ENCODE measurements around the gene CCDC88C.
"Not testable (repeated sequence)": the region's sequence is repeated elsewhere in the genome, so short reads cannot be mapped to it uniquely, and the experiment has no call there.

CCDC88C gene

GRCh38 chr14:91419451-91419850 is 1.8 kb upstream of the CCDC88C start:
- no peak overlapping the region; the same call in 1 of the 2 replicates for H3K4me3 ChIP-seq (ENCODE audit: low read length)
- DNase-seq (ENCODE audit: low read depth, low spot score) = no peak

GRCh38 chr14:91419044-91419397 is 1.4 kb upstream of the CCDC88C start:
- peak; percentile 91 for DNase-seq (ENCODE audit: low read depth, low spot score)
- peak overlapping the region; percentile 48 for H3K4me3 ChIP-seq (ENCODE audit: low read length)

GRCh38 chr14:91418387-91419043 is 895 bp upstream of the CCDC88C start:
- peak overlapping the region; percentile 48 for H3K4me3 ChIP-seq (ENCODE audit: low read length)
- peak; percentile 81 for DNase-seq (ENCODE audit: low read depth, low spot score)

GRCh38 chr14:91417983-91418386 is 365 bp upstream of the CCDC88C start:
- peak overlapping the region; percentile 48 for H3K4me3 ChIP-seq (ENCODE audit: low read length)
- DNase-seq (ENCODE audit: low read depth, low spot score) = no peak

- no peak for DNase-seq (ENCODE audit: low read depth, low spot score)
- peak overlapping the region; percentile 93 for H3K4me3 ChIP-seq (ENCODE audit: low read length)
Measured at GRCh38 chr14:91416744-91417119, 888 bp downstream of the CCDC88C start.

GRCh38 chr14:91415794-91416743 is 1.6 kb downstream of the CCDC88C start:
- DNase-seq (ENCODE audit: low read depth, low spot score) = peak; percentile 92
- peak overlapping the region; percentile 93 for H3K4me3 ChIP-seq (ENCODE audit: low read length)

GRCh38 chr14:91414475-91414833 is 3.2 kb downstream of the CCDC88C start:
- DNase-seq (ENCODE audit: low read depth, low spot score) = no peak
- H3K4me3 ChIP-seq (ENCODE audit: low read length) = peak overlapping the region; percentile 7; the same call in 1 of the 2 replicates

GRCh38 chr14:91413547-91414474 is 3.8 kb downstream of the CCDC88C start:
- H3K4me3 ChIP-seq (ENCODE audit: low read length) = no peak overlapping the region; the same call in 1 of the 2 replicates
- DNase-seq (ENCODE audit: low read depth, low spot score) = no peak

- DNase-seq (ENCODE audit: low read depth, low spot score) = no peak
- H3K4me3 ChIP-seq (ENCODE audit: low read length) = no peak overlapping the region
Measured at GRCh38 chr14:91412939-91413338, 4.7 kb downstream of the CCDC88C start.

GRCh38 chr14:91410771-91411536 is 6.7 kb downstream of the CCDC88C start:
- DNase-seq (ENCODE audit: low read depth, low spot score) = peak; percentile 75
- peak overlapping the region; percentile 39 for H3K4me3 ChIP-seq (ENCODE audit: low read length)

GRCh38 chr14:91409928-91410718 is 7.5 kb downstream of the CCDC88C start:
- no peak for DNase-seq (ENCODE audit: low read depth, low spot score)
- peak overlapping the region; percentile 39; the same call in 1 of the 2 replicates for H3K4me3 ChIP-seq (ENCODE audit: low read length)

GRCh38 chr14:91409240-91409639 is 8.4 kb downstream of the CCDC88C start:
- peak overlapping the region; percentile 34; the same call in 1 of the 2 replicates for H3K4me3 ChIP-seq (ENCODE audit: low read length)
- not testable (repeated sequence) for DNase-seq (ENCODE audit: low read depth, low spot score)

- no peak overlapping the region for H3K4me3 ChIP-seq (ENCODE audit: low read length)
- no peak for DNase-seq (ENCODE audit: low read depth, low spot score)
Measured at GRCh38 chr14:91406982-91407381, 10.6 kb downstream of the CCDC88C start.

GRCh38 chr14:91406451-91406850 is 11.2 kb downstream of the CCDC88C start:
- no peak for DNase-seq (ENCODE audit: low read depth, low spot score)
- H3K4me3 ChIP-seq (ENCODE audit: low read length) = peak overlapping the region; percentile 37; the same call in 1 of the 2 replicates

- H3K4me3 ChIP-seq (ENCODE audit: low read length) = peak overlapping the region; percentile 37
- no peak for DNase-seq (ENCODE audit: low read depth, low spot score)
Measured at GRCh38 chr14:91405724-91406435, 11.7 kb downstream of the CCDC88C start.

GRCh38 chr14:91405241-91405721 is 12.3 kb downstream of the CCDC88C start:
- peak overlapping the region; percentile 37 for H3K4me3 ChIP-seq (ENCODE audit: low read length)
- DNase-seq (ENCODE audit: low read depth, low spot score) = peak; percentile 69
